Measurements from ENCODE around the gene KCNA2. TPM values are rescaled to one million over a fixed set of nuclear protein-coding genes. Genes with fewer than 3 reads are reported as not detected.

Gene KCNA2
- total RNA-seq, 1 donor from 2014 or later = 0.51 TPM

DNA sequence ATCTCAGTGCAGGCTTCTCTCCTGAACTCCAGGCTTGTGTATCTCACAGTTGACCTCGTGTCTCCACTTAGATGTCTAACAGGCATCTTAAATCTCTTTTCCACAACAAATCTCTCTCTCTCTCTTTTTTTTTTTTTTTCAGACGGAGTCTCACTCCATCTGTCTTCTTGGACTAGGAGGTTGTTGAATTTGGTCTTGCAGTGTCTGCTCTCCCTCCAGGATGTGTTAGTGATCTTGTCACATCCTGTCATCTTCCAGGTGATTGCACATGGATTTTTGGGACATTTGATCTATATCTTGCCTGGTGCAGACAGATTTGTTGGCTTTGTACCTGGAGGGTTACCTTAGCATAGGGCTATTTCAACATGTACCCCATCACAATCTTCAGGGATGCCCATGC, 60.7 kb downstream of the KCNA2 start:
- DNase-seq (ENCODE audit: low spot score) = no peak
- intact Hi-C loops (cut with DNase I) = no loop called here

DNA sequence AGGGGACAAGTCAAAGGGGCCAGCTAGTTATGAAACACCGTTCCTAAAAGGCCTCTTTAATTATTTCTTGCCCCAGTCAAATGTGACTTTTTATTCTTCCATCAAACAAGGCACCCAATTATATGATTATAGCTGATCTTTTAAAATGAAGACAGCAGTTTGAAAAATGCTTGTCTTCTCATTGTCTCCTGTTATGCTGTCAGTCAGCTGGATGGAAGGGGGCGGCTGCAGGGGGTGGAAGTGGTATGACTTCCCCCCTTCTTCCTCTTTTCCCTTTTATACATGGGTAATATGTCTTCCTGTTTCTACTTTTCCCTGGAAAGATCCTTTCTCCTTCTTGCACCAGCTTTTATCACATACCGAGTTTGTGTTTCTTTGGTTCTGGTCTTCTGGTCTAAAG, 61.4 kb downstream of the KCNA2 start:
- no peak for DNase-seq (ENCODE audit: low spot score)
- intact Hi-C loops (cut with DNase I) = no loop called here

Other genes with a start within 250 kb of the KCNA2 start
- gene SLC16A4, start 215.3 kb downstream of the KCNA2 start, total RNA-seq = 2.3 TPM
- 195 TPM for gene LAMTOR5, start 198.7 kb downstream of the KCNA2 start, total RNA-seq
- 0.46 TPM for gene PROK1, start 155.2 kb downstream of the KCNA2 start, total RNA-seq
- not detected for gene KCNA10, start 87.2 kb downstream of the KCNA2 start, total RNA-seq
- 0.62 TPM for gene KCNA3, start 68.6 kb upstream of the KCNA2 start, total RNA-seq